H9 (cell line): ENCODE data around the gene ALG8. TPM values are rescaled to one million over a fixed set of nuclear protein-coding genes. Genes with fewer than 3 reads are reported as not detected.

Source experiments
- DNase-seq: peaks from one replicate; pipeline ENCODE4 v3.0.0-alpha.2; 2017
- H2AFZ ChIP-seq: one replicate; pipeline ENCODE4 v1.6.1; 2013; ENCODE audit warnings: mild to moderate bottlenecking, low read length, control low read depth, moderate library complexity
- H2AK5ac ChIP-seq: 2 replicates; pipeline ENCODE4 v1.6.1; 2013; ENCODE audit warnings: low read length, control low read depth, mixed read lengths; ENCODE audit not compliant: insufficient read length
- H2BK120ac ChIP-seq: one replicate; pipeline ENCODE4 v1.6.1; 2013; ENCODE audit warnings: low read depth, mild to moderate bottlenecking, low read length, control low read depth, inconsistent platforms; ENCODE audit not compliant: poor library complexity, severe bottlenecking
- H2BK12ac ChIP-seq: 2 replicates; pipeline ENCODE4 v1.6.1; 2013; ENCODE audit warnings: low read length, control low read depth, mixed read lengths, low read depth; ENCODE audit not compliant: insufficient read length
- H2BK15ac ChIP-seq: 2 replicates; pipeline ENCODE4 v1.6.1; 2013; ENCODE audit warnings: low read depth, low read length, control low read depth
- H2BK20ac ChIP-seq: one replicate; pipeline ENCODE4 v1.6.1; 2013; ENCODE audit warnings: low read depth, mild to moderate bottlenecking, low read length, control low read depth, inconsistent platforms; ENCODE audit not compliant: poor library complexity, severe bottlenecking
- H2BK5ac ChIP-seq: 2 replicates; pipeline ENCODE4 v1.6.1; 2013; ENCODE audit warnings: low read length, control low read depth, mixed read lengths; ENCODE audit not compliant: insufficient read length
- H3K14ac ChIP-seq: 2 replicates; pipeline ENCODE4 v1.6.1; 2013; ENCODE audit warnings: low read length, control low read depth; ENCODE audit not compliant: insufficient read depth
- H3K18ac ChIP-seq: 2 replicates; pipeline ENCODE4 v1.6.1; 2013; ENCODE audit warnings: low read depth, mild to moderate bottlenecking, mixed read lengths, low read length, control low read depth; ENCODE audit not compliant: insufficient read length
- H3K23ac ChIP-seq: 2 replicates; pipeline ENCODE4 v1.6.1; 2013; ENCODE audit warnings: low read length, control low read depth, mixed read lengths, low read depth; ENCODE audit not compliant: insufficient read length
- H3K23me2 ChIP-seq: 2 replicates; pipeline ENCODE4 v1.6.1; 2013; ENCODE audit warnings: low read depth, mild to moderate bottlenecking, mixed read lengths, low read length, control low read depth; ENCODE audit not compliant: insufficient read length, poor library complexity, severe bottlenecking
- H3K27ac ChIP-seq: 2 replicates; pipeline ENCODE4 v1.5.1; 2013; ENCODE audit warnings: low read length, control low read depth, mixed read lengths, low read depth; ENCODE audit not compliant: insufficient read length
- H3K27me3 ChIP-seq: 2 replicates; pipeline ENCODE4 v1.6.1; 2013; ENCODE audit warnings: low read length, control low read depth, inconsistent platforms; ENCODE audit not compliant: insufficient read depth
- H3K4ac ChIP-seq: 2 replicates; pipeline ENCODE4 v1.6.1; 2013; ENCODE audit warnings: low read depth, mild to moderate bottlenecking, control low read depth, inconsistent platforms, low read length, moderate library complexity
- H3K4me1 ChIP-seq: 2 replicates; pipeline ENCODE4 v1.6.1; 2013; ENCODE audit warnings: low read length, control low read depth, inconsistent platforms; ENCODE audit not compliant: insufficient read depth
- H3K4me2 ChIP-seq: 2 replicates; pipeline ENCODE4 v1.6.1; 2013; ENCODE audit warnings: low read length, control low read depth, mixed read lengths; ENCODE audit not compliant: insufficient read length, insufficient read depth
- H3K56ac ChIP-seq: 2 replicates; pipeline ENCODE4 v1.6.1; 2013; ENCODE audit warnings: low read depth, mild to moderate bottlenecking, mixed read lengths, low read length, control low read depth; ENCODE audit not compliant: insufficient read length
- H3K79me1 ChIP-seq: 2 replicates; pipeline ENCODE4 v1.6.1; 2013; ENCODE audit warnings: low read depth, mild to moderate bottlenecking, moderate library complexity, low read length, control low read depth, inconsistent platforms; ENCODE audit not compliant: insufficient read depth, poor library complexity, severe bottlenecking
- H3K79me2 ChIP-seq: 2 replicates; pipeline ENCODE4 v1.6.1; 2013; ENCODE audit warnings: low read length, control low read depth, inconsistent platforms; ENCODE audit not compliant: insufficient read depth
- H3K9ac ChIP-seq: 2 replicates; pipeline ENCODE4 v1.6.1; 2013; ENCODE audit warnings: low read length, control low read depth, mixed read lengths; ENCODE audit not compliant: insufficient read length; ENCODE audit errors: extremely low read depth
- H3K9me3 ChIP-seq: one replicate; pipeline ENCODE4 v1.6.1; 2013; ENCODE audit warnings: low read depth, low read length, inconsistent platforms; ENCODE audit not compliant: control insufficient read depth
- H3T11ph ChIP-seq: one replicate; pipeline ENCODE4 v1.6.1; 2013; ENCODE audit warnings: mild to moderate bottlenecking, low read length, control low read depth, inconsistent platforms
- H4K20me1 ChIP-seq: one replicate; pipeline ENCODE4 v1.6.1; 2013; ENCODE audit not compliant: control insufficient read depth, insufficient read length, insufficient read depth
- H4K5ac ChIP-seq: 2 replicates; pipeline ENCODE4 v1.6.1; 2013; ENCODE audit warnings: low read depth, mild to moderate bottlenecking, mixed read lengths, low read length, control low read depth; ENCODE audit not compliant: insufficient read length
- H4K8ac ChIP-seq: replicated peaks from 2 replicates; pipeline ENCODE4 v1.6.1; 2013; ENCODE audit warnings: low read length, control low read depth, mixed read lengths, low read depth; ENCODE audit not compliant: insufficient read length
- H4K91ac ChIP-seq: 2 replicates; pipeline ENCODE4 v1.6.1; 2013; ENCODE audit warnings: low read depth, mild to moderate bottlenecking, moderate library complexity, mixed read lengths, low read length, control low read depth; ENCODE audit not compliant: insufficient read length
- H3K27ac Mint-ChIP-seq, 3 experiments: 2 replicates in 2 of 3; 3 replicates in 1 of 3; pipeline ENCODE4 v1.8.0; 2020 to 2021; ENCODE audit warnings: mixed read lengths in 3 of 3, mild to moderate bottlenecking in 1 of 3, moderate library complexity in 1 of 3
- H3K27me3 Mint-ChIP-seq: 2 replicates; pipeline ENCODE4 v1.8.0; 2021; ENCODE audit warnings: low read depth, mild to moderate bottlenecking, moderate library complexity, mixed read lengths
- H3K36me3 Mint-ChIP-seq, 3 experiments: 2 replicates in 2 of 3; 3 replicates in 1 of 3; pipeline ENCODE4 v1.8.0; 2020 to 2021; ENCODE audit warnings: low read depth in 3 of 3, mixed read lengths in 3 of 3; ENCODE audit not compliant: insufficient read depth in 1 of 3
- H3K4me1 Mint-ChIP-seq, 2 experiments: 2 replicates each; pipeline ENCODE4 v1.8.0; 2020; ENCODE audit warnings: mixed read lengths in 2 of 2
- H3K4me3 Mint-ChIP-seq, 2 experiments: 2 replicates in 1 of 2; 3 replicates in 1 of 2; pipeline ENCODE4 v1.8.0; 2020 to 2021; ENCODE audit warnings: mild to moderate bottlenecking in 2 of 2, mixed read lengths in 2 of 2, moderate library complexity in 1 of 2
- H3K9me3 Mint-ChIP-seq, 2 experiments: 2 replicates in 1 of 2; 3 replicates in 1 of 2; pipeline ENCODE4 v1.8.0; 2020; ENCODE audit warnings: mild to moderate bottlenecking in 2 of 2, mixed read lengths in 2 of 2, moderate library complexity in 1 of 2
- CTCF ChIP-seq: fragments of 200-600 bp; sonication (generic); conservative IDR thresholded peaks from 3 replicates; pipeline ENCODE4 v1.8.0; 2021; ENCODE audit warnings: antibody characterized with exemption, mild to moderate bottlenecking
- WGBS: extraction: QIAGEN DNeasy Blood & Tissue Kit; methylation state at CpG from one replicate; pipeline ENCODE4 v1.1.7; 2013; ENCODE audit warnings: missing lambda C conversion rate, low lambda C conversion rate, mixed read lengths; ENCODE audit not compliant: insufficient read length; ENCODE audit errors: extremely low coverage; 5-methylcytosine and 5-hydroxymethylcytosine counted together
- total RNA-seq: library from RNA; stranded (reverse); gene quantifications from 2 replicates; pipeline ENCODE4 v1.2.1, GENCODE V29; 2021

Gene ALG8
- total RNA-seq, 1 experiment from 2014 or later = 77.5 TPM

GRCh38 chr11:78158987-78159652, 19.7 kb upstream of the ALG8 start:
- Histone ChIP-seq H3K56ac (no peak overlapping the region), H4K8ac (no peak overlapping the region), H2BK15ac (no peak overlapping the region), H4K91ac (no peak overlapping the region), H2BK120ac (no peak overlapping the region), H4K20me1 (no peaks in the 10 kb centered on the region), H2AK5ac (no peak overlapping the region), H3K79me1 (no peaks in the 10 kb centered on the region), H3K18ac (no peak overlapping the region), H3K9me3 (no peaks in the 10 kb centered on the region), H2BK12ac (no peak overlapping the region), H3K79me2 (no peaks in the 10 kb centered on the region), H4K5ac (no peak overlapping the region), H2BK5ac (no peak overlapping the region), H3K4ac (no peak overlapping the region), H2AFZ (no peak overlapping the region), H3K14ac (no peak overlapping the region), H3K9ac (no peak overlapping the region), H3K23me2 (no peaks in the 10 kb centered on the region), H3K23ac (no peak overlapping the region), H3K27ac (no peak overlapping the region), H3K4me2 (no peak overlapping the region), H3K27me3 (no peaks in the 10 kb centered on the region), H3K4me1 (no peaks in the 10 kb centered on the region), H2BK20ac (no peak overlapping the region), H3T11ph (no peak overlapping the region)
- H3K27ac Mint-ChIP-seq = peak overlapping the region in 1 of 3 experiments; percentile 80; a peak in 1 of 7 replicates
- DNase-seq = no peak
- H3K4me1 Mint-ChIP-seq = no peaks in the 10 kb centered on the region
- TF ChIP-seq CTCF = no peak
- no CpG with 5 or more reads among the region's 6 CpGs for WGBS
- H3K4me3 Mint-ChIP-seq = no peak overlapping the region
- no peaks in the 10 kb centered on the region for H3K36me3 Mint-ChIP-seq
- no peaks in the 10 kb centered on the region; a peak in 1 of 5 replicates for H3K9me3 Mint-ChIP-seq
- peaks cover 4% of the 10 kb centered on the region for H3K27me3 Mint-ChIP-seq
